ENCODE results near the gene ANK3. TPM values are rescaled to one million over a fixed set of nuclear protein-coding genes. Genes with fewer than 3 reads are reported as not detected.

ANK3 gene
- total and polyA plus RNA-seq, 2 experiments from 2014 or later: 46.5 to 85.2 TPM

- Histone ChIP-seq H4K20me1 (replicated peaks; ENCODE audit: insufficient read depth) (no peaks in the 10 kb centered on the region), H3K27me3 (ENCODE audit: insufficient read depth) (no peaks in the 10 kb centered on the region), H3K4me2 (no peak overlapping the region), H3K4me3 (no peak overlapping the region), H3K27ac (ENCODE audit: low read depth) (no peak overlapping the region), H3K36me3 (ENCODE audit: insufficient read depth) (no peaks in the 10 kb centered on the region), H3F3A (replicated peaks; ENCODE audit: low read depth) (no peaks in the 10 kb centered on the region), H3K9me2 (ENCODE audit: insufficient read depth) (no peaks in the 10 kb centered on the region), H3K79me2 (replicated peaks; ENCODE audit: insufficient read depth) (no peaks in the 10 kb centered on the region), H2AFZ (no peak overlapping the region), H3K4me1 (ENCODE audit: insufficient read depth) (peaks cover 3% of the 10 kb centered on the region; the same call in 1 of the 2 replicates)
- Mint-ChIP-seq H3K9me3 (no peaks in the 10 kb centered on the region), H3K27me3 (ENCODE audit: insufficient read depth, low read depth, poor library complexity) (peaks cover 1% of the 10 kb centered on the region), H3K27ac (no peak overlapping the region), H3K4me1 (peaks cover 10% of the 10 kb centered on the region; the same call in 2 of the 3 replicates), H3K4me3 (no peak overlapping the region), H3K36me3 (ENCODE audit: low read depth) (no peaks in the 10 kb centered on the region)
- ATAC-seq (no peak), DNase-seq (ENCODE audit: low spot score) (no peak)
- TF ChIP-seq REST (IDR thresholded peaks at IDR 0.05; ENCODE audit: unreplicated experiment): no peak
- no peak for TF ChIP-seq CREB1 (CRISPR knock-in tag; IDR thresholded peaks at IDR 0.05; ENCODE audit: low read depth)
- no peak for TF ChIP-seq CTCF (conservative IDR thresholded peaks at IDR 0.05; ENCODE audit: low read depth in 2 of 2)
- TF ChIP-seq JUNB (IDR thresholded peaks at IDR 0.05; ENCODE audit: unreplicated experiment): no peak
These were observed 13.6 kb upstream of the ANK3 start for GRCh38 chr10:60403168-60403873.

- Histone ChIP-seq H4K20me1 (replicated peaks; ENCODE audit: insufficient read depth) (no peaks in the 10 kb centered on the region), H3F3A (replicated peaks; ENCODE audit: low read depth) (no peaks in the 10 kb centered on the region), H3K27me3 (ENCODE audit: insufficient read depth) (no peaks in the 10 kb centered on the region), H3K79me2 (replicated peaks; ENCODE audit: insufficient read depth) (no peaks in the 10 kb centered on the region), H3K9me2 (ENCODE audit: insufficient read depth) (no peaks in the 10 kb centered on the region), H3K36me3 (ENCODE audit: insufficient read depth) (no peaks in the 10 kb centered on the region), H3K4me2 (no peak overlapping the region), H3K4me3 (no peak overlapping the region), H3K27ac (ENCODE audit: low read depth) (no peak overlapping the region), H2AFZ (no peak overlapping the region), H3K4me1 (ENCODE audit: insufficient read depth) (peaks cover 3% of the 10 kb centered on the region; the same call in 1 of the 2 replicates)
- ATAC-seq: no peak
- H3K27me3 Mint-ChIP-seq (ENCODE audit: insufficient read depth, low read depth, poor library complexity): peaks cover 1% of the 10 kb centered on the region
- H3K36me3 Mint-ChIP-seq (ENCODE audit: low read depth): no peaks in the 10 kb centered on the region
- DNase-seq (ENCODE audit: low spot score): no peak
- peaks cover 8% of the 10 kb centered on the region; the same call in 2 of the 3 replicates for H3K4me1 Mint-ChIP-seq
- H3K27ac Mint-ChIP-seq: no peak overlapping the region
- no peak overlapping the region for H3K4me3 Mint-ChIP-seq
- H3K9me3 Mint-ChIP-seq: no peaks in the 10 kb centered on the region
- TF ChIP-seq JUNB (IDR thresholded peaks at IDR 0.05; ENCODE audit: unreplicated experiment) (no peak), EZH2 (IDR thresholded peaks at IDR 0.05; ENCODE audit: low read depth, unreplicated experiment) (no peak), ZNF331 (CRISPR knock-in tag; IDR thresholded peaks at IDR 0.05; ENCODE audit: low read depth) (no peak), NANOG (IDR thresholded peaks at IDR 0.05; ENCODE audit: borderline replicate concordance) (no peak), EZH2phosphoT487 (IDR thresholded peaks at IDR 0.05; ENCODE audit: unreplicated experiment) (no peak), POLR2AphosphoS5 (IDR thresholded peaks at IDR 0.05; ENCODE audit: low read depth) (no peak), CREB1 (CRISPR knock-in tag; IDR thresholded peaks at IDR 0.05; ENCODE audit: low read depth) (no peak), STAT1 (IDR thresholded peaks at IDR 0.05; ENCODE audit: unreplicated experiment) (no peak), ZNF114 (CRISPR knock-in tag; IDR thresholded peaks at IDR 0.05) (no peak), CTCF (conservative IDR thresholded peaks at IDR 0.05; ENCODE audit: low read depth in 2 of 2) (no peak)
These were observed 10.7 kb upstream of the ANK3 start for GRCh38 chr10:60400366-60400765.

Data from GM23338 (cell line).